ENCODE data around the gene NFE2L3. TPM values are rescaled to one million over a fixed set of nuclear protein-coding genes. Genes with fewer than 3 reads are reported as not detected.

Gene NFE2L3
- total and polyA plus RNA-seq, 2 of the 4 experiments (the other 2 are of a cell fraction), result 28.0 to 43.2 TPM

- no CpG with 5 or more reads among the region's 6 CpGs for WGBS, 2 experiments (ENCODE audit: extremely low coverage in 2 of 2, insufficient read length in 1 of 2)
- Histone ChIP-seq H2BK5ac (ENCODE audit: low read depth, low read length, poor library complexity, severe bottlenecking) (no peak overlapping the region), H3K4ac (ENCODE audit: low read depth, low read length) (no peak overlapping the region), H2AFZ (replicated peaks; ENCODE audit: low read length, poor library complexity) (no peak overlapping the region), H3K9ac (ENCODE audit: low read depth, low read length) (no peak overlapping the region), H3K27me3 (ENCODE audit: control insufficient read depth, insufficient read depth, low read length) (peaks cover 21% of the 10 kb centered on the region), H3K4me3 (ENCODE audit: insufficient read depth, low read depth, low read length) (no peak overlapping the region), H3K4me1 (ENCODE audit: control insufficient read depth, insufficient read depth, low read length) (no peaks in the 10 kb centered on the region), H4K5ac (ENCODE audit: low read depth, low read length) (no peak overlapping the region), H3K9me1 (ENCODE audit: insufficient read depth, low read length) (no peaks in the 10 kb centered on the region), H3K9me3 (ENCODE audit: control insufficient read depth, insufficient read depth, low read length) (no peaks in the 10 kb centered on the region), H2BK15ac (ENCODE audit: low read depth, low read length) (no peak overlapping the region), H2AK9ac (replicated peaks; ENCODE audit: low read depth, low read length, poor library complexity) (no peak overlapping the region), H2BK120ac (ENCODE audit: low read depth, low read length) (no peak overlapping the region), H2BK20ac (ENCODE audit: low read depth, low read length) (no peak overlapping the region), H3K27ac (ENCODE audit: insufficient read depth, low read length) (no peak overlapping the region), H4K20me1 (ENCODE audit: insufficient read depth, low read length) (no peaks in the 10 kb centered on the region), H3K4me2 (ENCODE audit: low read depth, low read length) (no peak overlapping the region), H4K91ac (ENCODE audit: insufficient read depth, low read depth, low read length) (no peak overlapping the region), H4K8ac (ENCODE audit: low read depth in 2 of 2, low read length in 2 of 2) (no peak overlapping the region), H2AK5ac (ENCODE audit: low read depth, low read length) (no peak overlapping the region), H3K18ac (ENCODE audit: low read depth, low read length) (no peak overlapping the region), H3K56ac (ENCODE audit: extremely low read depth, insufficient read depth, low read length) (no peak overlapping the region), H3K23ac (ENCODE audit: low read depth, low read length) (no peak overlapping the region), H3K36me3 (ENCODE audit: control insufficient read depth, insufficient read depth, low read length) (no peaks in the 10 kb centered on the region), H3K79me1 (ENCODE audit: low read depth in 1 of 2, low read length in 2 of 2) (no peaks in the 10 kb centered on the region), H3K14ac (replicated peaks; ENCODE audit: low read depth, low read length) (no peak overlapping the region)
- POLR2A ChIA-PET (ENCODE audit: unreplicated experiment), result no interaction called here
- in situ Hi-C loops (cut with MboI; ENCODE audit: low sequenced_read_pairs) (no loop called here), intact Hi-C loops (cut with micrococcal nuclease) (no loop called here), dilution Hi-C loops (cut with HindIII; ENCODE audit: low sequenced_read_pairs, unreplicated experiment) (no loop called here)
- no TSS peak for BruUV-seq (replicated peaks)
- TF ChIP-seq, protein P1, sequence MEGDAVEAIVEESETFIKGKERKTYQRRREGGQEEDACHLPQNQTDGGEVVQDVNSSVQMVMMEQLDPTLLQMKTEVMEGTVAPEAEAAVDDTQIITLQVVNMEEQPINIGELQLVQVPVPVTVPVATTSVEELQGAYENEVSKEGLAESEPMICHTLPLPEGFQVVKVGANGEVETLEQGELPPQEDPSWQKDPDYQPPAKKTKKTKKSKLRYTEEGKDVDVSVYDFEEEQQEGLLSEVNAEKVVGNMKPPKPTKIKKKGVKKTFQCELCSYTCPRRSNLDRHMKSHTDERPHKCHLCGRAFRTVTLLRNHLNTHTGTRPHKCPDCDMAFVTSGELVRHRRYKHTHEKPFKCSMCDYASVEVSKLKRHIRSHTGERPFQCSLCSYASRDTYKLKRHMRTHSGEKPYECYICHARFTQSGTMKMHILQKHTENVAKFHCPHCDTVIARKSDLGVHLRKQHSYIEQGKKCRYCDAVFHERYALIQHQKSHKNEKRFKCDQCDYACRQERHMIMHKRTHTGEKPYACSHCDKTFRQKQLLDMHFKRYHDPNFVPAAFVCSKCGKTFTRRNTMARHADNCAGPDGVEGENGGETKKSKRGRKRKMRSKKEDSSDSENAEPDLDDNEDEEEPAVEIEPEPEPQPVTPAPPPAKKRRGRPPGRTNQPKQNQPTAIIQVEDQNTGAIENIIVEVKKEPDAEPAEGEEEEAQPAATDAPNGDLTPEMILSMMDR (conservative IDR thresholded peaks at IDR 0.05; ENCODE audit: low read depth, low read length), result no peak
- TF ChIP-seq CHD1 (IDR thresholded peaks at IDR 0.05; ENCODE audit: low read depth, low read length) (no peak), RFX5 (IDR thresholded peaks at IDR 0.05; ENCODE audit: low read depth, low read length) (no peak), ELK1 (IDR thresholded peaks at IDR 0.05; ENCODE audit: borderline replicate concordance, low read depth, low read length) (no peak), BHLHE40 (IDR thresholded peaks at IDR 0.05; ENCODE audit: low read depth, low read length) (no peak), SMC3 (IDR thresholded peaks at IDR 0.05; ENCODE audit: low read depth, low read length) (no peak), CEBPB (IDR thresholded peaks at IDR 0.05; ENCODE audit: low read depth, low read length) (no peak), FOS (IDR thresholded peaks at IDR 0.05; ENCODE audit: low read depth, low read length) (no peak), POLR2A (IDR thresholded peaks at IDR 0.05; ENCODE audit: low read depth, low read length) (no peak)
- no peak for ATAC-seq (ENCODE audit: low read depth)
- CTCF ChIA-PET, result interaction anchor here (0.8 kb wide), 1 partner anchor 27 kb away, joined by 3 read pairs; no protein-coding TSS in a partner anchor
- no peak for DNase-seq
These were observed 34.0 kb upstream of the NFE2L3 start for GRCh38 chr7:26117970-26118369.
